HCEC 1CT (cell line): ENCODE measurements around the gene OR7G1.
A peak's percentile ranks its signal among the peaks of the same experiment; 100 is the strongest.

ENCODE experiments used
- DNase-seq: peaks from one replicate; pipeline ENCODE4 v3.0.0-alpha.2; 2017

Gene OR7G1

GRCh38 chr19:9115307-9115813 lies at the start of gene OR7G1:
Gene OR7G1, minus strand, starts transcription at chr19:9115763. Its CDS starts 0 bp downstream, at chr19:9115763.
- DNase-seq, result no peak

- no peak for DNase-seq
Observed at GRCh38 chr19:9165261-9165660, 49.7 kb upstream of the OR7G1 start.

- no peak for DNase-seq
Observed at GRCh38 chr19:9161427-9161826, 45.9 kb upstream of the OR7G1 start.

- no peak for DNase-seq
Observed at GRCh38 chr19:9159891-9160290, 44.3 kb upstream of the OR7G1 start.

GRCh38 chr19:9156304-9156703 lies 40.7 kb upstream of the OR7G1 start:
- DNase-seq, result no peak

GRCh38 chr19:9155591-9155990 lies 40.0 kb upstream of the OR7G1 start:
- no peak for DNase-seq

- no peak for DNase-seq
Observed at GRCh38 chr19:9151367-9151766, 35.8 kb upstream of the OR7G1 start.

- DNase-seq, result no peak
Observed at GRCh38 chr19:9150650-9151049, 35.1 kb upstream of the OR7G1 start.

- no peak for DNase-seq
Observed at GRCh38 chr19:9149997-9150396, 34.4 kb upstream of the OR7G1 start.

GRCh38 chr19:9148697-9149096 lies 33.1 kb upstream of the OR7G1 start:
- no peak for DNase-seq

GRCh38 chr19:9146882-9147281 lies 31.3 kb upstream of the OR7G1 start:
- DNase-seq, result no peak

GRCh38 chr19:9144920-9145319 lies 29.4 kb upstream of the OR7G1 start:
- DNase-seq, result no peak

- peak; percentile 90 for DNase-seq
Observed at GRCh38 chr19:9140159-9140874, 24.8 kb upstream of the OR7G1 start, which contains the start of gene ZNF317. Gene ZNF317, plus strand, starts transcription at chr19:9140397. Its CDS starts 15,620 bp downstream, at chr19:9156017.

GRCh38 chr19:9139609-9140158 lies 24.1 kb upstream of the OR7G1 start:
- no peak for DNase-seq

- DNase-seq, result no peak
Observed at GRCh38 chr19:9132422-9132821, 16.9 kb upstream of the OR7G1 start.

- DNase-seq, result no peak
Observed at GRCh38 chr19:9130965-9131364, 15.4 kb upstream of the OR7G1 start.

GRCh38 chr19:9128171-9128570 lies 12.6 kb upstream of the OR7G1 start:
- peak; percentile 21 for DNase-seq

- DNase-seq, result no peak
Observed at GRCh38 chr19:9126900-9127405, 11.4 kb upstream of the OR7G1 start, which contains the start of gene OR7G3. Gene OR7G3, minus strand, starts transcription at chr19:9126950. Its CDS starts 0 bp downstream, at chr19:9126950.

GRCh38 chr19:9116547-9116946 lies 984 bp upstream of the OR7G1 start:
- DNase-seq, result no peak

GRCh38 chr19:9109959-9110358 lies 5.6 kb downstream of the OR7G1 start:
- no peak for DNase-seq

GRCh38 chr19:9107375-9107774 lies 8.2 kb downstream of the OR7G1 start, which contains the start of gene OR7G2:
Gene OR7G2, minus strand, starts transcription at chr19:9107475. Its CDS starts 4,232 bp downstream, at chr19:9103243.
- no peak for DNase-seq

- no peak for DNase-seq
Observed at GRCh38 chr19:9086761-9087160, 28.8 kb downstream of the OR7G1 start, which contains the start of gene OR1M1. Gene OR1M1, plus strand, starts transcription at chr19:9087061. Its CDS starts 6,184 bp downstream, at chr19:9093245.

GRCh38 chr19:9078651-9079050 lies 36.9 kb downstream of the OR7G1 start:
- no peak for DNase-seq

GRCh38 chr19:9076901-9077300 lies 38.7 kb downstream of the OR7G1 start:
- DNase-seq, result no peak
